GM18508 (cell line): Measurements from ENCODE around the gene AFF3.

ENCODE experiments used
- ATAC-seq: cut with Tn5 transposase; IDR thresholded peaks from one replicate; pipeline ENCODE4 v1.9.1; 2021; ENCODE audit warnings: moderate number of reproducible peaks; ENCODE audit not compliant: insufficient read depth, unreplicated experiment

The AFF3 gene

DNA sequence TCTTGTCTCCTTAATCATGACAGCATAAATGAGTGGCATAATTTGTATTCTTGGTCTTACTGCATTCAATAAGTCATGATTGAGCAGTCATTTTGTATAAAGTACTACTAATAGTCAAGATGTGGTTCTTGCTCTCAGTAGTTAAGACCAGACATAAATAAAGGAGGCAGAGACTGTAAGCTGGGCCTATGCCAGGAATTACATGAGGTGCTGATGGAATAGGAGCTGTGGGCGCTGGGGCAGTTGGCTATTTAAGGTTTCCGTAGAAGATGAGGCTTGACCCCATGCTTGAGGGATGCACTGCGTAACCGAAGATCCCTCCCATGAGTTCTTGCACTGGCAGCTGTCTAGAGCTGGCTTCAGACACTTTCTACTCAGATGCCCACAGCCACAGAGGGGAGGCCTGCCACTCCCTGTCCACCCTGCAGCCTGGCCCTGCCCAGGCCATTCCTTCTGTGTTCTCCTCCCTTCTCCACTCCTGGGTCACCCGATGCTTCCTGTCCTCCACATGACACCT is 501.7 kb downstream of the AFF3 start:
- no peak for ATAC-seq

DNA sequence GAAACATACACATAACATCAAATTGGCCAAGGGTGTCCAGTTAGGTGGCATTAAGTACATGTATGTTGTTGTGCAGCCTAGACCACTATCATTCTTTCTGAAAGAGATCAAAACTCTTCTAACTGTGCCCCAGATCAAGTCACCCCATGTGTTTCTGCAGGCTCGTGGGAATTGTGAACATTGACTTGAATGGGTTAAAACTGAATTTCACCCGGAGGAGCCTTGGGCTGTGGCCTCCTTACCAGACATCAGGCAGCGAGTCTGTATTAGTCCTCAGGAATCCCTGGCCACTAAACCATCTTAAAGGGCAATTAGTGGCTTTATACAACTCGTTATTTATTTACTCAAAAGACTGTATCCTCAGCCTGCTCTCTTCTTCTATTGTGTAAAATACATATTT is 503.6 kb downstream of the AFF3 start:
- ATAC-seq: no peak

DNA sequence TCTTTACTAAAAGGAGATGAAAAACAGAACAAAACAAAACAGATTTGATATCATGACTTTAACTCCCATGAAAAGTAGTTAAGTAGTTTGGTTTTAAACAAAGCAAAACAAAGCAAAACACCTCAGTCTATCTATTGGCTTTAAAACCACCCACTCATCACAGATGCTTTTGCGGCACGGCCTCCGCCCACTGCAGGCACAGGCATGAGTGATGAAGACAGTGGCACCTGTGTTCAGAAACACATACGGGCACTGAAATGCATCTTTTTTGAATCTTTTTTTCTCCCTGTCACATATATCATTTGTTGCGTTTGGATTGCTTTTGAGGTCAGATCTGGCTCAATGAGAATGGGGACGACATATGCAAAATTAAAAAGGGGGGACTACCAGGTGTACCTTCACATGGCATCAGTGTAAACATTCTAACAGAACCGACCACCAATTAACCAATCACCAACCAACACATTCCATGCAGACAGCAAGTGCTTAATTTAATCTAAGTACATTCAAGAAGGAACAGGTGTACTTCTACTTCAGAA is 505.2 kb downstream of the AFF3 start:
- ATAC-seq: no peak

DNA sequence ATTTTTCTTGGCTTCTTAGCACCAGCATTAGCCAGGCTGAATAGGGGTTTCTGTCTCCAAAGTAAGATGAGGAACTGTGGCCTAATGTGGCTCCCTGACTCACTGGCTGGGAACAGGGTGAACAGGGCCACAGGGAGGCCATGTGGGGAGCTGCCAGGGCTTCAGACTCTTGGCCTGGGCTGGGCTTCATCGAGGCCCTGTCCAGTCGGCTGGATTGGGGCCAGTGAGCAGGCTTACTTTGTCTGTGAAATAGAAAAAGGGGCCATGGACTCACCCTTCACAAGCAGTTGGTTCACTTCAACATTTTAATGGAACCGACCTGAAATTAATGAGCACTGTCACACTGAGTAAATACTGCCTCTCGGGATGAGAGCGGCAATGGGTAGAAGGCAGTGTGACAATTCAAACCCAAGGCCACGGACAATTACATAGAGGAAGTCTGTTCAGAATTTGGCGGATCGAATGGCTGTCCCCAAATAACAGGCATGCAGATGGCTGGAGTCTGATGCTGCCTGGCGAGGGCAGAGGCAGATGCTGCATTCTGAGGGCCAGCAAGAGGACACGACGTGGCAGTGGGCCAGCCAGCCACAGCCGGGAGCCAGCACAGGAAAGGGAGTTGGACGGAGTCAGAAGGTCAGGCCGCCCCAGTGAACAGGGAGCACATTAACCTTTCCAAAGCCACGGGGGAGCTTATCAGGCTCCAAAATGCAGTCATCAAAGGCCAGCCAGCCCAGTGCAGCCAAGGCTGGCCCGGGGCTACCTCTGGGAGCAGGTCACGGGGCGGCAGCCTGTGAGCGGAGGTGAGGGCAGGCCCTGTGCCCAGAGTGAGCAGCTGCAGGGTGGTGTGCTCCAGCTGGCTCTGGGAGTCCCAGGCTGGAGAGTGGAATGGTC is 506.0 kb downstream of the AFF3 start:
- ATAC-seq: no peak

DNA sequence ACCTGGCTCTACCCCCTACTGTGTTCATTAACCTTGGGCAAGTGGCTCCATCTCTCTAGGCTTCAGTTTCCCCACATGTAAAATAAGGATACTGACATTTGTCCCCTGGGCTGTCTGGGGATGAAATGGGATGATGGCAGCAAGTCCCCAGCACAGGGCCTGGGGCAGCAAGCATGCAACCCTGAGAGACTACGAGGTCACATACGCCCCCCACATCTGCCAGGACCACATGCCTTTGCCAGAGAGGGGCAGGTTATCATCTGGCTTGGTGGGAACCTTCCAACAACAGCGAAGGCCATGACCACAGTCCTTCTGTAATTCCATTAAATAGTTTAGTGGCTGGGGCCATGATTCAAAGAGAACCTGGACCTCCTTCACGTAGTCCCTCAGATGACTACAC is 506.7 kb downstream of the AFF3 start:
- no peak for ATAC-seq

DNA sequence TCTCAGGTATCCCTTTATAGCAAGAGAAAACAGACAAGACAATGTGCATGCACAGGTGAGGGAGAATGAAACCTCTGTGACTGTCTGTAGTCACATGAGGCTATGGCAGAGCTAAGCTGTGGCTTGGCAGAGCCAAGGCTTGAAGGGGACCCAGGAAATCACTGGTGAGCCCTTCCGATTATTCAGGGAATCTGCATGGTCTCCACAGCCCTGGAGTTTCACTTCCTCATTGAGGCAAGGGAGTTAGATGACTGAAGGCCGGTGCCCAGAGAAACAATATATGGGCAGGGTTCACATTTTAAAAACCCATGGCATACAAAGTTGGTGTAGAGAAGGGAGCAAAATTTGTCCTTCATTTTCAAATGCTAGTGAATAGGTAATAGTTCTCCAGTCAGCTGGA is 508.2 kb downstream of the AFF3 start:
- no peak for ATAC-seq

DNA sequence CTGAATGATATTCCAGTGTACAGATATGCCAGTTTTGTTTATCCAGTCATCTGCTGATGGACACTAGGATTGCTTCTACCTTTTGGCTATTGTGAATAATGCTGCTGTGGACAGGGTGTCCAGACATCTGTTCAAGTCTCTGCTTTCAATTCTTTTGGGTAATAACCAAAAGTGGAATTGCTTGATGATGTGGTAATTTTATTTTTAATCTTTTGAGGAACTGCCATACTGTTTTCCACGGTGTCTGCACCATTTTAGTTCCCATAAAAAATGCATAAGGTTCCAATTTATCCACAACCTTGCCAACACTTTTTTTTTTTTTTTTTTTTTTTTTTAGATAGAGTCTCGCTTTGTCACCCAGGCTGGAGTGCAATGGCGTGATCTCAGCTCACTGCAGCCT is 510.7 kb downstream of the AFF3 start:
- ATAC-seq: no peak

DNA sequence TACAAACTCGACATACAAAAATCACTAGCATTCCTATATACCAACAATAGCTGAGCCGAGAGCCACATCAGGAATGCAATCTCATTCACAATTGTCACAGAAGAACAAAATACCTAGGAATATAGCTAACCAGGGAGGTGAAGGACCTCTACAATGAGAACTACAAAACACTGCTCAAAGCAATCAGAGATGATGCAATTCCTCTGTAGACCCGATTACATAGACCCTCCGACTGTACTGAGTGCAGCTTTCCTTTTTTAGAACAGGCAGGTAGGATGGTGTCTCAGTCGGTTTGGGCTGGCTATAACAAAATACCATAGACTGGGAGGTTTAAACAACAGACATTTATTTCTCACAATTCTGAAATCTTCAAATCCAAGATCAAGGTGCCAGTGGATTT is 513.1 kb downstream of the AFF3 start:
- no peak for ATAC-seq

DNA sequence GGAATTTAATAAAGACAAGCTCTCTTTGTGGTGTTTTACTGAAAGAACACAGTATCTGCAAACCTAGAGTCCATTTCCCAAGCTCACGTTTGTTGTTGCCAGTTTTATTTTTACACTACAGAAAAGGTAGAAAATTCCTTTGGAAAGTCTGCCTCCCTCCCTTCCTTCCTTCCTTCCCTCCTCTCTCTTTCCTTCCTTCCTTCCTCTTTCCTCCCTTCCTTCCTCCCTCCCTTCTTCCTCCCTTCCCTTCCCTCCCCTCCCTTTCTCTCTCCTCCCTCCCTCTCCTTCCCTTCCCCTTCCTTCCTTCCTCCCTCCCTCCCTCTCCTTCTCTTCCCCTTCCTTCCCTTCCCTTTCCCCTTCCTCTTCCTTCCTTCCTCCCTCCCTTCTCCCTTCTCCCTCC is 516.2 kb downstream of the AFF3 start:
- ATAC-seq: no peak

DNA sequence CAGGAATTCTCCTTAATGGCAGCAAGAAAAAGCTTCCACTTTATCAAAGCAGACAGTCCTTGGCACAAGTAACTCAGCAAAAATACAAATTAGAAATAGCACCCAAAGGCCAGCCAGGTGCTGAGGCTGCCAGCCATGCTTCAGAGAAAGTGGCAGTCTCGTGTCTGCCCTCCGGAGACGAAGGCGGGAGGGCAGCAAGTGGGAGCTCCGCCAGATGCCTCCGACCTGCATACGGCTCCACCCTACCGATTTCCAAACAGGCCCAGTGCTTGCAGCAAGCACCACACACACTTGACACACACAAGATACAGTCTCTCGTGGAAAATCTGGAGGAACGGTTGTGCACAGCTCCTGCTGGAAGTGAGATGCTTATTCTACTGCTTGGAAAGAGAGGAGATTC is 517.7 kb downstream of the AFF3 start:
- no peak for ATAC-seq

DNA sequence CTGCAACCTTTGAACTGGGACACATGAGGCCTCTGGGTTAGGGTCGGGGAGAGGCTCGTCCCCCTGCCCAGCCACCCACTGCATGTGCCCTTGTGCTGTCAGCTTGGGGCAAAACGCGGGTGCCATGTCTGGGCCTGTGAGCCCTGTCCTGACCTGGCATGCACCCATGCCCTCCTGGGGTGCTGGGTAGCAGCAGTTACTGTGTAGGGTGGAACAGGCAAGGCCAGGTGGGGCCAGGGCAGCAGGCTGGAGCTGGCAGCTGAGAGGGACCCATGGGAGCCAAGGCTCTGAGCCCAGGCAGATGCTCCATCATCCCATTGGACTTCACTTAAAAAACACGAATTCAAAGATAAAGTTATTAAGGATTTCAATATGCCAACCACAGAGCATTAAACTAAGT is 518.8 kb downstream of the AFF3 start:
- no peak for ATAC-seq

DNA sequence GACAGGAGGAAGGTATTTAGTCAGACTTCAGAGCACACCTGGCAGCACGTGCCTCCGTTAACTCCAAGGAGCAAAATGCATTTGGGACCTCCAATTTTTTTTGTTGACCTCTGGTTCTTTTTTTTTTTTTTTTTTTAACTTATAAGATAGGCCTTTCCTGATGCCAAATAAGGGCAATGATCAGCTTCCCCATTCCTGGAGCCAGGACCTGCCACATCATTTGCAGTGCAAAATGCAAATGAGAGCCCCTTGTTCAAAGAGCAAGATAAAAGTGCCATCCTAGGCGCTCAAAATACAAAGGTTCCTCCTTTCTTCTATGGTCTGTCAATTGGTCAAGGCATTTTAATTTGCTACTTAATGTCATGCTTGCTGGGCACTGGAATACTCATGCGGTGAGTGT is 519.4 kb downstream of the AFF3 start:
- no peak for ATAC-seq

DNA sequence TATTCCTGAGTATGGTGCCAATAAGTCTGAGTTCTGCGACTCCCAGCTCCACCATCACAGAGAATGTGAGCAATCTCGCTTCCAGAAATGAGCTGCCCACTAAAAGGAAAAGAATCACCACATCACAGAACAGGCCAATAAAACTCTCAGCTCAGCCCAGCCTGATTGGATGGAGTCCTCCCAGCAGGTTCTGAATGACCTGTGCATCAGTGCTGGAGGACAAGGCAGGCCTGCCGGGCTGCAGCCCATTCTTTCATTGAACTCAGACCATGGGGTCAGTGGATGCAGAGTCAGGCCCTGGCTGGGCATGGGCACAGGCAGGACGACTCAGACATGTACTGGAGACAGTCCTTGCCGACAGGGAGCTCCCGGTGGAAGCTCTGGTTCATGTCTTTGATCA is 519.9 kb downstream of the AFF3 start:
- ATAC-seq: no peak

DNA sequence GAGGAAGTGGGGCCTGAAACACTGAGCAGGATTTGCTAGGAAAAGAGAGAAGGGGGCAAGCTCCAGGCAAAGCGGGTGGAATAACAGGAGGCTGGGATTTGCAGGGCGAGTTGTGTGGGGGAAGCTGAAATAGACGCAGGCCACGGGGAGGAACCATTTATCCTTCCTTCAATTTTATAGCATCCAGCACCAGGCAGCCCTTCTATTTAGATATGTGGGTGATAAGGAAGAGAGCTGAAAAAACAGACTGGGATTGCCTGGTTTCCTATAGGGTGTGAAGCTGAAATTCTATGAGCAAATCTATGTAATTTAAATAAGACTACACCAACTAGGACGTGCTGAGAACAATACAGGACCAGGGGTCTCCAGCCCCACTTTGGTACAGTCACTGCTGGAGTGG is 520.6 kb downstream of the AFF3 start:
- ATAC-seq: no peak

DNA sequence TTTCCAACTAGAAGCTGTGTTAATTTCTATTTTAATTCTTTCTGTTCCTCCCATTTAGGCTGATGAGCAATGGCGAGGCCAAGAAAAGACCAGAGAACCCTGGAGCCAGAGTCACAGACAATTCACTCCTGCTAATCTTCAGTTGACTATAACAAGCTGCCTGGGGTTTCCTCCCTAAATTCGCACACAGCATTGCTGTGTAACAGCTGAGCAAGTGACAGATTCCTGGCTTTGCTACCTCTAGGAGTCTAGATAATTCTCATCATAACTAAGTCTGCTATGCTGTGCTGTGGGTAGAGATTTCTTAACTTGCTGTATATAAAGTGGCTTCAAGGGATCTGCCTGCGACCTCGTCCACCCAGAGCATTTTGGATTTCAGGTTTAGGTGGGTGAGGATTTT is 521.3 kb downstream of the AFF3 start:
- no peak for ATAC-seq

DNA sequence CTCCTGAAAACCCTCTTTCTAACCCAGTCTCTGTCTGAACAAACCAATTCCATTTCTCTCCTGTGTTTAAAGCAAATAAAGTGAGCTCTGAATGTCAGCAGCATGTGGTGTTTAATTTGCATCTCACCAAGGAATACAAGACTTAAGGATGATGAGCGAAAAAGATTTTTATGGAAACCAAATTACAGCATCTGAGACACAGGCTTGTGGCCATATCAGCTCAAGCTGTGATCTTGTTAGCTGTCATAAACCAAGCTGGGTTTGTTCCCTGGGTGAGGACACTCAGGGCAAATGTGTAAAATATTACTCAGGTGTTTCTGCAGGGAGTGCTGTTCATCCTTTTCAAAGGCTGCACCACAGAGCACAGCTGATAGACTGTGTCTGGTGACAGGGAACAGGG is 523.2 kb downstream of the AFF3 start:
- no peak for ATAC-seq

DNA sequence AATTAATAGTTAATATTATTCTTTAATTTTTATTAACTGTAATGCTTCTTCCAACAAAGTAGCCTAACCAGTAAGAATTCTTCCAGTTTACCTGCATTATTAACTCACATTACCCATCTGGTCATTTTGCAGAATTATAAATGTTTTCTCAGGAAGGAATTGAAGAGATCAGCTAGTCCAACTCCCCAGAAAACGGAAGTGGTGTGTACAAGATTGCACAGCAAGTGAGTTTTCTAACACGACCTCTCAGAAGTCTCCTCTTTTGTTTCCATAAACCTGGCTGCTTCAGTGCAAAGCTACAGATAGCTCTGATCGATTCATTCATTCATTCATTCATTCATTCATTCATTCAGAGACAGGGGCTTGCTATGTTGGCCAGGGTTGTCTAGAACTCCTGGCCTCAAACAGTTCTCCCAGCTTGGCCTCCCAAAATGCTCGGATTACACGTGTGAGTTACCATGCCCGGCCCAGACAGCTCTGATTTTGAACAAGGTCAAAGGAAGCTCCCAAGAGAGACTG is 523.8 kb downstream of the AFF3 start:
- no peak for ATAC-seq

DNA sequence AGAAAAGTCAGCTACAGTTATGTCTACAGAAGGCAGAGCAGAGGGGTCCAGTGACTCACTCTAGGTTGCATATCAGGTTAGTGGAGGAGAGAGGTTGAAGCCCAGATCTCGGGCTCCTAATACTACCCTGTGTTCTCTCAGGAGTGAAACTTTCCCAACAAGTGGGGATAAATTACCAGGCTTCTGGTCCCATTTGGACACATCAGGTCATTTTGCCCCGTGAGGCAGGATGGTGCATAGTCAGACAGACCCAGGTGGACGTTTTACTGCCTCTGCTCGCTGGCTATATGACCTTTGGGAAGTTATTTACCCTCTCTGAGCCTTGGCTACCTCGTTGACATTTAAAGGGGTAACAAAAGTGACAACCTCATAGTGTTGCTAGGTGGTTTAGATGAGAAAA is 524.6 kb downstream of the AFF3 start:
- ATAC-seq: no peak

DNA sequence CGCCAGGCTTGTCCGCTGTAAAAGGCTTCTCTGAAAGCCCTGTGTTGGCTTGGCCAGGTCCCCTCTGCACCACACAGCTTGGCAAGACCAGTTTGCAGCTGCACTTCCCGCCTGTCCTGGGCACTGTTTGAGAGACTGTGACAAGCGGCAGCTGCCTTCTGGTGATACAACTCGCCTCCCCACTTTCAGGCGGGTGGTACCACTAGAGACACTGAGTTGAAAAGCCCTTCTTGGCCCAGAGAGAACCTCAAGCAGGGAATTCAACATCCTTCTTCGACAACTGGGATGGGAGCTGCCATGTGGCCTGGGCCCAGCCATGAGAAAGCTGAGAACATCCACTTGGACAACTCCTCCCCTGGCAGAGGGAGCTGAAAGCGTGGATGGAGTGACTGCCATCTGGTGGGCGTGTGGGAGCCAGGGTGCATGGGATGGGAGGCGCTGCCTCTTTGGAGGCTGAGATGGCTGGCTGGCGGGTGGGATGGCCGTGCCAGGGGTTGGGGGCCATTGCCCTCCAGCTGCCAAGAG is 527.1 kb downstream of the AFF3 start:
- no peak for ATAC-seq

DNA sequence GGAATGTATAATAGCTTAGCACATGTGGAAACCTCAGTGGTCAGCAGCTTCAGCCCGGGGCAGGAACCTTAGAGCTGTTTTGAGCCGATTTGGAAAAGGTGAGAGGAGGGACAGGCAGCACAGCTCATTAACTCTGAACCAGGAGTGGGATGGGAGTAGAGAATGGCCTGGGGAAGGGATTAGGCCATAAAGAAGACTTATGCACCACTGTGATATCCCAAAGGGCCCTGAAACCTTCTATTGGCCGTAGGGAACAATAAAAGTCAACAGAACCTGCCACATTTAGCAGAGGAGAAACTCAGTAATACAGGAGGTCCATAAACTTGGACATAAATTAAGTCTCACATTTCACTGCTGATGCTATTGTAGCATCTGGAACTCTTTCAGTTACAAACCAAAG is 528.4 kb downstream of the AFF3 start:
- no peak for ATAC-seq

DNA sequence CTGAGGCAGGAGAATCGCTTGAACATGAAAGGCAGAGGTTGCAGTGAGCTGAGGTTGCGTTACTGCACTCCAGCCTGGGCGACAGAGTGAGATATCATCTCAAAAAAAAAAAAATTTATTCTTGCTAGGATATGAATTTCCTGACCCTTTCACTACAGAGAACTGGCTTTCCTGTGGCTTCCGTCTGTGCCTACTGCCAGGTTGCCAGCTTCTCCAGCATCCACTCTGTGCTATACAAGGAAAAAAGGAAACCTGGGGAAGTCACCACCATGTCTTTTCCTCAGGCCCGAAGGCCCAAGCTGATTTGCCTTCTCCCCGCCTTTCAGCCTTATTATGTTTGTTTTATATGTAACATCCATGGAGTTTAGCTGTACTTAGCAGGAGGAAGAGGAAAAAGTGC is 530.6 kb downstream of the AFF3 start:
- no peak for ATAC-seq

DNA sequence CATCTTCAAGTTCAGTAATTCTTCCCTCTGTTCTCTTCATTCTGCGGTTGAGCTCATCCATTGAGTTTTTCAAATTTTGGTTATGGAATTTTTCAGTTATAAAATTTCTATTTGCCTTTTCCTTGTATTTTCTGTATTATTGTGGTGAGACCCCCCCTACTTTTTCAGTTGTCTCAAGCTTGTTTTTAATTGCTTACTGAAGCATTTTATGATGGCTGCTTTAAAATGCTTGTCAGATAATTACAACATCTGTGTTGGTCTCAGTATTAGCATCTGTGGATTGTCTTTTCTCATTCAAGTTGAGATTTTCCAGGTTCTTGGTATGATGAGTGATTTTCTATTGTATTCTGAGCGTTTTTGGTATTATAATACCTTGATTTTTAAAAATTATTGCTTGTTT is 531.4 kb downstream of the AFF3 start:
- ATAC-seq: no peak
